ENCODE results near the gene CALCOCO1.
A peak's percentile ranks its signal among the peaks of the same experiment; 100 is the strongest.

CALCOCO1 gene

DNA sequence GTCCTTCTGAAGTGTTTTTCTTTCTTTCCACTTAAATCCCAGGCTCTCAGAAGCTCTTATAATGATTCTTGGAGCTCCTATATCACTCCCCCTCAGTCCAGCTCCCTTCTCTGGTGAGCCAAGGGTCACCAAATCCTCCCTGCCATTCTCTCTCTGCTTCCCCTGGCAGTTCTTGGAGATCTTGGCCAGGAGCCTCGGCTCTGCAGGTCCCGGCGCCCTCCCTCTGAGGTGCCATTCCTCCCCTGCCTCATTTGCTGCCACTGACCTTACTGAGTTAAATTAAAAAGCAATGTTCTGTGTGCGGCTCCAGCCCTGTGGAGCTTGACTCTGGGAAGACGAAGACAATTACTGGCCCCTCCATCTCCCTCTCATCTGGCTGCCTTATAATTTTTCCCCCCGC, 17.5 kb upstream of the CALCOCO1 start:
- Mint-ChIP-seq H3K27me3 (peaks cover 43% of the 10 kb centered on the region), H3K4me1 (ENCODE audit: low read depth) (peaks cover 18% of the 10 kb centered on the region), H3K27ac (no peak overlapping the region), H3K36me3 (ENCODE audit: low read depth) (no peaks in the 10 kb centered on the region), H3K4me3 (no peak overlapping the region), H3K9me3 (no peaks in the 10 kb centered on the region)
- no peak for DNase-seq

DNA sequence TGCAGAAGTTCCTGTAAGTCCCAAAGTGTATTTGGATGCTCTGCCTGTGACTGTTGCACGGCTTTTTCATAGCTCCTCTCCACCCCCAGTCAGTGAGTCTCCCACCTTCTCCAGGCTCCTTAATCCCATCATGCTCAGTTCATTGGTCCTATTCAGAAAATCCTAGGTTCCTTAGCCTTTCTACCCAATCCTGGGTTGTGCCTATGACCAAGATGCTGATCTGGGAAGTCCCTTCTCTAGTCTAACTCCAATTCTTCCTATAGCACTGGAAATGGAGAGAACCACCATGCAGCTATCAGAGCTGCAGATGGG, 16.8 kb upstream of the CALCOCO1 start:
- no peaks in the 10 kb centered on the region for H3K9me3 Mint-ChIP-seq
- no peak for DNase-seq
- H3K27me3 Mint-ChIP-seq = peaks cover 50% of the 10 kb centered on the region
- H3K4me1 Mint-ChIP-seq (ENCODE audit: low read depth) = peaks cover 25% of the 10 kb centered on the region
- H3K4me3 Mint-ChIP-seq = no peak overlapping the region
- no peak overlapping the region for H3K27ac Mint-ChIP-seq
- H3K36me3 Mint-ChIP-seq (ENCODE audit: low read depth) = no peaks in the 10 kb centered on the region

DNA sequence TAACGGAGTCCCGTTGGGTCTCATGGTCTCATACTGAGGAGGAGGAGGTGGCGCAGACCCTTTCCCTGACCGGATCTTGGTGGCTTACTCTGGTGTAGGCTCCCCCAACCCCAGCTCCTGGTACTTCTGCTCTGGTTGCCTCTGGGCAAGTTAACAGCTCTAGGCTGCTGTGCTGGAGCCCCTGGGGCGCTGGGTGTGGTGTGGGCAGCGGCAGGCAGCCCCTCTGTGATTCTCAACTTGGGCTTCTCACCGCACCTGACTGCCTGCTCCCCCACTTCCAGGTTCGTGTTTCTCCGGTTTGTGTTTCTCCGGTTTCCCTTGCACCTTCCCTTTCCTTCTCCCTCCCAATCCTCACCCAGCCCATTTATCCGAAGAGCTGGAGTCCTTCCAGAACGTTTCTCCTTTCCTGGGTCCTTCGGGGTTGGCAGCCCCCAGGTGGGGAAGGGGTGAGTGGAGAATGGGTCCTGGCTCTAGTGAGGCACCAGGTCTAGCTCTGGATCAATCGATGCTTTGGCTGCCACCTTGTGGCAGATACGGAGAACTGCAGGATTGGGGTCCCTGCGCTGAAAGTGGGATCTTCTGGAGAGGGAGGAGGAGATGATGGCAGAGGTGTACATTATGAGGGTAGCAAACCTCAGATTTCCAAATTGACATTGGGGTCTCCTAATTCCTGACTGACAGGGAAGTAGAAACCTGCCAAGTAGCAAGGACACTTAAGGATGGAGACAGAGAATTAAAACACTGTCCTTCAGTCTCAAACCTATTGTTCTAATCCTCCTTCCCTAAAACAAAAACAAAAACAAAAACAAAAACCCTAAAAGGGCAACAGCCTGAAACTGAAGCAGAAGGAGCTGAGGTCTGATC, 16.2 kb upstream of the CALCOCO1 start:
- Mint-ChIP-seq H3K27me3 (peaks cover 54% of the 10 kb centered on the region), H3K4me1 (ENCODE audit: low read depth) (peaks cover 30% of the 10 kb centered on the region), H3K36me3 (ENCODE audit: low read depth) (no peaks in the 10 kb centered on the region), H3K9me3 (no peaks in the 10 kb centered on the region), H3K4me3 (peak overlapping the region; percentile 48), H3K27ac (no peak overlapping the region)
- peak; percentile 76 for DNase-seq

DNA sequence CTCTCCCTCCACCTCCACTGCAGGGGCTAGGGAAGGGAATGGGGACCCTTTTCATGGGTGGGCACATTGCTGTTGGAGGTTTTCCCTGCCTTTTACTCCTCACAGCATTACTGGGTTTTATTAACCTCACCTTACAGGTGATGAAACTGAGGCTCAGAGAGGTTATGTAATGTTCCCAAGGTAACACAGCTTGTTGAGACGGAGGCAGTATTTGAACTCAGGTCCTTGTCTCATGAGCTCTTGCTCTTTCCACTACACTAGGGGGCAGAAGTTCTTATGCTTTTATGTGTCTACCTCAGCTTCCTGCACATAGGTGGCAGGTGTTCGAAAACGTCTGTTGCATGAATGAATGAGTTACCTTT, 12.9 kb upstream of the CALCOCO1 start:
- Mint-ChIP-seq H3K4me3 (no peak overlapping the region), H3K27me3 (peaks cover 63% of the 10 kb centered on the region), H3K27ac (no peak overlapping the region), H3K36me3 (ENCODE audit: low read depth) (no peaks in the 10 kb centered on the region), H3K9me3 (no peaks in the 10 kb centered on the region), H3K4me1 (ENCODE audit: low read depth) (peaks cover 21% of the 10 kb centered on the region)
- DNase-seq = no peak

DNA sequence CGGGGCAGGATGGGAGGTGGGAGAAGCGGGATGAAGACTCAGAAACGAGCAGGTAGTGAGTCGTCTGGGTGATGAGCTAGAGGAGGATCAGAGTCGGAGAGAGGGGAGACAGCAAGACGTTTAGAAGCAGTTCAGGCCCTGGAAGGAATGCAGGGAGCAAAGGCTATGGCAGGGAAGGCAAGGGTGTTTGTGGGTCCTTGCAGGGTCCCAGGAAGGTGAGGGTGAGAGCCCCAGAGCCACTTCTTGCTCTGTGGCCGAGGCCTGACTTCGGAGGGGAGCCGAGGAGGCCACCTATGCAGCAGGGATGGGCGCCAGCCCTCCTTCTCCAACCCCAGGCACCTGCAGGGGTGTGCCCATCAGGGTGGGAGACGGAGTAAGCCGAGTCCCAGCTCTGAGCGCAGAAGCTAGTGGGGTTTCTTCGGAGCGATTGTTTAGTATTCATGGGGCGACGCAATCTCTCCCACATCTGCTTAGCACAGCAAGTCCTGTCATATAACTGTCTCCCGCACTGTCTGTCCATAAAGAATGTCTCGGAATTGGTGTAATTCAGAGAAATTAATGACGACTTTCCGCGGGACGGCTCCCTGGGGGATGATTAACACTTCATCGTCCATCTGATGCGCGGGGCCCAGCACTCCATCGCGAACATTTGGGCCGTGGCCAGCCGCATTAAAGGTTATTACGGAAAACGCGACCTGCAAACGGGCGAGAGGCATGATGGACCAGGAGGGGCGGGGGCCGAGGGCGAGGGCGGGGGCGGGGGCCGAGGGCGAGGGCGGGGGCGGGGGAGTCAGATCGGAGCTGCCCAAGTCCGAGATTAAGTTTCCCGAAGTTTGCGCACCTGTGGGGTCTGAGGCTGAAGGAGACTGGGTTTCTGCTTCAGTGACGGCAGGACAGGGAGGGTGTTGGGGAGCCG, 12.2 kb upstream of the CALCOCO1 start:
- Mint-ChIP-seq H3K4me1 (ENCODE audit: low read depth) (peaks cover 21% of the 10 kb centered on the region), H3K4me3 (peak overlapping the region; percentile 48), H3K9me3 (no peaks in the 10 kb centered on the region), H3K36me3 (ENCODE audit: low read depth) (no peaks in the 10 kb centered on the region), H3K27me3 (peaks cover 59% of the 10 kb centered on the region), H3K27ac (no peak overlapping the region)
- peak; percentile 44 for DNase-seq

DNA sequence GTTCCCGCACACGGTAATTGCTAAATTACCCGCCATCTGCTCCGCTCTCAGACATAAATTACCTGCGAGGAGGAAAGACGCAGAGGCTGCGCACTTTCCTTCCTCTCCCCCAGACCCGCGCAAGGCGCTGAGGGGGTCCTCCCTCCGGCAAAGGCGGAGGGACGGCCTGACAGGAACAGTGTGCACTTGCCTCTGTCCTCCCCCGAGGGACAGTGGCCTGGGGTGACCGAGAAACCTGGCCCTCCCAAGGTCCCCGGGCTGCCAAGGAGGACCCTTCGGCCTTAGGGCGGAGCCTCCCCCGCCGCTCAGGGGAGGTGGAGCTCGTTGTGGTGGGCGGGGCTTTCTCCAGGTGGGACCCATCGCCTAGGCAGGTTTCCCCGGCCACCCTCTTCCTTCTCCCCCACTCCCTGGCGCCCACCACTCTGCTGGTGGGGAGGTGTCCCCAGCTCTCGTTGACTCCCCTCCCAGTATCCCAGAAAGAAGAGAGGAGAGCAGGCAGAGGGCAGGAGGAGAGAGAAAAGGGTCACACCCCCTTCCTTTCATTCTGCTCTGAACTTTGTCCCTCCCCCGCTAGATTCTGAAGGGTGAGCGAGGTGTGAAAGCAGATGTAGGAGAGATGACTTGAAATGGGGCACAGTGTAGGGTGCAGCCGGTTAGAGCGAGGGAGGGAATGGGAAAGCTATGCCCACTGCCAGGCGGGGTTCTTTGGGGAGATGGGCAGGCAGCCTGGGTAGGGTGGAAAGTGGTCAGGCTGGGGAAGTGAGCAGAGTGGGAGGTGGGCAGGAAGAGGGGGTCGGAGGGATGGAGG, 11.4 kb upstream of the CALCOCO1 start:
- Mint-ChIP-seq H3K4me3 (peak overlapping the region; percentile 48), H3K9me3 (no peaks in the 10 kb centered on the region), H3K36me3 (ENCODE audit: low read depth) (no peaks in the 10 kb centered on the region), H3K27me3 (peaks cover 53% of the 10 kb centered on the region), H3K27ac (no peak overlapping the region), H3K4me1 (ENCODE audit: low read depth) (peaks cover 27% of the 10 kb centered on the region)
- DNase-seq = peak; percentile 68

DNA sequence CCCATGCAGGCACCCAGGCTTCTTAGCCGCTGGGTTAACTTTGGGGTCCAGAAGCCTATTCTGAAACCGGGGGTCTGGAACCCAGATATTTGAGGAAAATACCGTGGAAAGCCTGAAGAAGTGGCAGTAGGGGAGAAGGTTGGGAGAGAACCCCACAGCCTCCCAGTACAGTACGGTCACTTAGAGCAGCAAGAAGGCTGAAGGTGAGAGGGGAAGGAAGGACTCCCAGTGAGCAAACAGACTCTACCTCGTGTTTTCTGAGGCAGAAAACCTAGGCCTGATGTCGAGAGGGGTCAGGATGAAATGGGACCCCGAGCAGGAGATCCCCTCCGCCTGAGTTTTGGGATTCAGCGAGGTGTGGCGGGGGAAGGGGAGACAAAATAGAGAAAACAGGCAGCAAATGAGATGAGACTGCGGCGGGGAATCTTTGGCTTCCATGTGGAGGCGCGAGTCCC, 10.7 kb upstream of the CALCOCO1 start:
- Mint-ChIP-seq H3K27me3 (peaks cover 47% of the 10 kb centered on the region), H3K27ac (no peak overlapping the region), H3K4me3 (peak overlapping the region; percentile 23), H3K9me3 (no peaks in the 10 kb centered on the region), H3K36me3 (ENCODE audit: low read depth) (no peaks in the 10 kb centered on the region), H3K4me1 (ENCODE audit: low read depth) (peaks cover 23% of the 10 kb centered on the region)
- DNase-seq = no peak

DNA sequence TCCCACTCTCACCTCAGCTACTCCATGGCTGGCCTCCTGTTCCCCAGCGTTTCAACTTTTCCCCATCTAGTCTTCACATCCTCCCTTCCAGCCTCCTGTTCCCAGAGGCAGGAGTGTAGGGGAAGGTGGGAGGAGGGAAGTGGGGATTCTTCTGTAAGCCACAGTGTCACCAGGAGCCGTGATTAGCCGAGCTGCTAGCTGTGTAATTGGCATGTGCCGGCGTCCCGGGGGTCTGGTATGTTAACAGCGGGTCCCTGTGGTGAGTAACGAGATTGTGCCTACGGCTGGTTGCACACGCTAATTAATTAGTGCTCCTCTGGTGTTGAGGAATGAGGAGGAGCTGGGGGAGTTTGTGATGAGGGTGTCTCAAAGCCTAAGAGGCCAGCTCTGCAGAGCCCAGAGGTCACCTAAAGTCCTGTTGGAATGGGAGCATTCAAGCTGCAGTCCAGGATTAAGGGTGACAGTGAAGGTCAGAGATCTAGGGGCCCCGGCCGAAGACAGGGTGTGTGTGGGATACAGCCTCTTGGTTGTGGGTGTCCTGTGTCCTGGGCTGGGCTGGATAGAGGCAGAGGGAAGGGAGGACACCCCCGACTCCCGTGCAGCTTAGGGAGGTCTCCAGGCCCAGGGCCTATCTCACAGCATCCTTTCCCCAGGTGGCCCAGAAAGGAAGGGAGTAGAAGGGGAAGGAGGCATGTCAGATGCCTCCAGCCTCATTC, 10.0 kb upstream of the CALCOCO1 start:
- Mint-ChIP-seq H3K36me3 (ENCODE audit: low read depth) (no peaks in the 10 kb centered on the region), H3K4me1 (ENCODE audit: low read depth) (peaks cover 23% of the 10 kb centered on the region), H3K4me3 (no peak overlapping the region), H3K27ac (no peak overlapping the region), H3K27me3 (peaks cover 39% of the 10 kb centered on the region), H3K9me3 (no peaks in the 10 kb centered on the region)
- DNase-seq = no peak

DNA sequence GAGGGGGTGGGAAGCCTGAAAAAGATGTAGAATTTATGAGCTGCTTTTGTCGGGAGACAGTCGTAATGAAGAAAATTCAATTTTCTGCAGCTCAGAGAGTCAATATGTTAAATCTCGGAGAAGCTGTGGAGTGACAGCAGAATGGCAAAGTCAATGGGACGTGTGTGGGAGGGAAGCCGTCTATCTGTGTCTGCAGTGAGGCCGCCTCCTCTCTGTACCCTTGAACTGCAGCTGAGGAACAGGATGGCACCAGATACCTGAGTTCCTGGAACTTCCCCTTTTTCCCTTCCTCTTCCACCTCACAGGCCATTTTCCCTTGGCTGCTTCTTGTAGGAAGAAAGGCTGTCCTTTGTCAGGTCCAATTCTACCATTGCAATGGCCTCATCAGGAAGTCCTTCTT, 9.3 kb upstream of the CALCOCO1 start:
- H3K4me3 Mint-ChIP-seq = no peak overlapping the region
- H3K27me3 Mint-ChIP-seq = peaks cover 36% of the 10 kb centered on the region
- DNase-seq = no peak
- H3K9me3 Mint-ChIP-seq = no peaks in the 10 kb centered on the region
- no peak overlapping the region for H3K27ac Mint-ChIP-seq
- no peaks in the 10 kb centered on the region for H3K36me3 Mint-ChIP-seq (ENCODE audit: low read depth)
- peaks cover 23% of the 10 kb centered on the region for H3K4me1 Mint-ChIP-seq (ENCODE audit: low read depth)

DNA sequence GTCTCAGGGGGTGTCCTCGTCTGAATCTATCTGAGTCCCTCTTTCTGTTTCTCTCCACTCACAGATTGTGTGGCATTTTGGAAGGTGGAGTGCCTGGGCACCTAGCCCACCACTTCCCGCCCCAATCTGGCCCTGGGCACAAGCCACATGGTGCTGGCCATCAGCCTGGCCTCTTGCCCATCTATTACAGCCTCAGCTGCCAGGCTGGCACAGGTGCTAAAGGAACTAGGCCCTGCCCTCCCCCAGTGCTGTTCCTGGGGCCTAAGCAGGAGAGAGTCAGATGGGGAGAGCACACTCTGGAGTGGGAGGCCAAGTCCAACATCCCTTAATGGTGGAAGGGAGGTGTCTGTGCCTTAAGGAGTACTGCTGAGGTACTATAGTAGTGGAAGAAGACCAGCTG, 8.3 kb upstream of the CALCOCO1 start:
- DNase-seq = no peak
- Mint-ChIP-seq H3K36me3 (ENCODE audit: low read depth) (no peaks in the 10 kb centered on the region), H3K4me1 (ENCODE audit: low read depth) (peaks cover 23% of the 10 kb centered on the region), H3K4me3 (no peak overlapping the region), H3K27ac (no peak overlapping the region), H3K9me3 (no peaks in the 10 kb centered on the region), H3K27me3 (peaks cover 36% of the 10 kb centered on the region)

DNA sequence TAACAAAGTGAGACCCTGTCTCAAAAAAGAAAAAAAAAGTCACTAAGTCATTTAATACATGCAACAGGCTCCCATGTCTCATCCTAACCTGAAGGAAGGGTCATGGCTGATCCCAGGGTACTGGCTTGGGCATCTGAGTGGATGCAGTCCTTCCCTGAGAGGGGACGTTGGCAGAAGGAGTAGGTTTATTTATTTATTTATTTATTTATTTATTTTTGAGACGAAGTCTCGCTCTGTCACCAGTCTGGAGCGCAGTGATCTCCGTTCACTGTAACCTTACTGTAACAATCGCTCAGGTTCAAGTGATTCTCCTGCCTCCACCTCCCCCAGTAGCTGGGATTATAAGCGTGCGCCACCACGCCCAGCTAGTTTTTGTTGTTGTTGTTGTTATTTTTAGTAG, 7.2 kb upstream of the CALCOCO1 start:
- Mint-ChIP-seq H3K36me3 (ENCODE audit: low read depth) (no peaks in the 10 kb centered on the region), H3K9me3 (no peaks in the 10 kb centered on the region), H3K4me3 (no peak overlapping the region), H3K27me3 (peaks cover 33% of the 10 kb centered on the region), H3K27ac (no peak overlapping the region), H3K4me1 (ENCODE audit: low read depth) (peaks cover 20% of the 10 kb centered on the region)
- no peak for DNase-seq

DNA sequence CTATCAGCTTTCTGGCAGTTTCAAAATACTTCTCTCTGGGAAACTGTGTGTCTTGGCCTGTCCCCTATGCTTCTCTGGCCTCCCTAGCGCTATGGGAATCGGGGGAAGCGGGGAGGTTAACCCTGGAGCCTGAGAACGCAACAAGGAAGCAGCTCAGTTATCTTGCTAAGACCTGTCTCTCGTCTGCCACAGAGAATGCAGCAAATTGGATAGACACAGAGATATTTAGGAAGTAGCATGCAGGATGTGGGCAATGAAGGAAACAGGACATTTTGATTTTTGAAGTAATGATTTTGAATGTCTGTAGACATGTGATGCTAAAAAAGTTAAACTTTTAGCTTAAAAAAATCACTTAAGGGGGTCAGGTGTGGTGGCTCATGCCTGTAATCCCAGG, 6.6 kb upstream of the CALCOCO1 start:
- H3K9me3 Mint-ChIP-seq = no peaks in the 10 kb centered on the region
- H3K4me3 Mint-ChIP-seq = no peak overlapping the region
- H3K4me1 Mint-ChIP-seq (ENCODE audit: low read depth) = peaks cover 14% of the 10 kb centered on the region
- DNase-seq = no peak
- H3K27me3 Mint-ChIP-seq = peaks cover 26% of the 10 kb centered on the region
- H3K36me3 Mint-ChIP-seq (ENCODE audit: low read depth) = no peaks in the 10 kb centered on the region
- H3K27ac Mint-ChIP-seq = no peak overlapping the region

DNA sequence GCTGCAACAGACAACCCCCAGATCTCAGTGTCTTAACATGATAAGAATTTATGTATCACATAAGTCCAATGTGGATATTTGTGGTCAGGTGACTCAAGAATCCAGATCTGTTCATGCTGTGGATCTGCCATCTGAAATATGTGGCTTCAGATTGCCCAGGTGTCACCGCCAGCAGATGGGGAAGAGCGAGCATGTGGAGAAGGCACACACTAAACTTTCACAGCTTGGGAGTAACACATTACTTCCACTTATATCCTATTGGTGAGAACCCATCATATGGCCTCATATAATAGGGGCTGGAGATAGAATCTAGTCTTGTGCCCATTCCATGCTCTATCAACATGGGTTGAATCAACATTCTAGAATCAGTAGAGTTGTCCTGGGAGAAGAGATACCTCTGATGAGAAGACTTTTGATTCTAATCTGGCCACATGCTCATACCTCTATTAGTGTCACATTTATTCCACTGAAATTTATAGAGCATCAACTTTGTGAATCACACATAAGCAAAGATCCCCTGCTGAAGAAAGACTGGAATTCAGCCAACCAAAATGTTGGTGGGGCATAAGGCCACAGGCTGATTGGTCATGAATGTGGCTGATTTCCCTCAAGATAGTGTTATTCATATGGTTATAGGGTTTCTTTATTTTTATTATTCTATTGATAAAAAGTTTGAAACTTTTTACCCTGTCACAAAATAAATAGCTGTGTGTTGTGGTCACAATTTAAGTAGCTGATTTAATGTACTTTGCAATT, 6.0 kb upstream of the CALCOCO1 start:
- H3K27ac Mint-ChIP-seq = no peak overlapping the region
- no peak overlapping the region for H3K4me3 Mint-ChIP-seq
- no peaks in the 10 kb centered on the region for H3K36me3 Mint-ChIP-seq (ENCODE audit: low read depth)
- peaks cover 23% of the 10 kb centered on the region for H3K27me3 Mint-ChIP-seq
- no peak for DNase-seq
- H3K4me1 Mint-ChIP-seq (ENCODE audit: low read depth) = peaks cover 11% of the 10 kb centered on the region
- no peaks in the 10 kb centered on the region for H3K9me3 Mint-ChIP-seq
